DOHH2 (cell line): ENCODE results near the gene CADPS2.
"Not testable (repeated sequence)": the region's sequence is repeated elsewhere in the genome, so short reads cannot be mapped to it uniquely, and the experiment has no call there.

Experiments used
- H3F3A ChIP-seq: fragments of 200-600 bp; sonication (generic), shearing (Covaris generic); 2 replicates; pipeline ENCODE4 v1.6.0; 2016; ENCODE audit warnings: antibody characterized with exemption, mild to moderate bottlenecking; ENCODE audit not compliant: control insufficient read depth, insufficient read depth
- H3K27ac ChIP-seq: fragments of 200-600 bp; sonication (generic); 2 replicates; pipeline ENCODE4 v1.5.1; 2014; ENCODE audit warnings: low read depth, mild to moderate bottlenecking, low read length, moderate library complexity
- H3K27me3 ChIP-seq: fragments of 200-600 bp; sonication (generic); 2 replicates; pipeline ENCODE4 v1.6.1; 2014; ENCODE audit warnings: mild to moderate bottlenecking, low read length, mixed read lengths; ENCODE audit not compliant: control insufficient read depth
- H3K36me3 ChIP-seq: fragments of 200-600 bp; sonication (generic); 2 replicates; pipeline ENCODE4 v1.6.1; 2014; ENCODE audit warnings: mild to moderate bottlenecking, low read length, moderate library complexity, mixed read lengths; ENCODE audit not compliant: control insufficient read depth
- H3K4me1 ChIP-seq: fragments of 200-600 bp; sonication (generic); 2 replicates; pipeline ENCODE4 v1.6.1; 2014; ENCODE audit warnings: mild to moderate bottlenecking, low read length, mixed read lengths; ENCODE audit not compliant: control insufficient read depth
- H3K4me2 ChIP-seq: fragments of 200-600 bp; sonication (generic); 2 replicates; pipeline ENCODE4 v1.6.0; 2014; ENCODE audit warnings: mild to moderate bottlenecking, low read length, moderate library complexity
- H3K4me3 ChIP-seq: fragments of 200-600 bp; sonication (generic); 2 replicates; pipeline ENCODE4 v1.5.1; 2014; ENCODE audit warnings: mild to moderate bottlenecking, low read length, mixed read lengths
- H3K79me2 ChIP-seq: fragments of 200-600 bp; sonication (generic); 2 replicates; pipeline ENCODE4 v1.6.1; 2014; ENCODE audit warnings: mild to moderate bottlenecking, low read length, mixed read lengths; ENCODE audit not compliant: control insufficient read depth
- H3K9me2 ChIP-seq: fragments of 200-600 bp; sonication (generic); replicated peaks from 2 replicates; pipeline ENCODE4 v1.6.1; 2014; ENCODE audit warnings: mild to moderate bottlenecking, low read length, mixed read lengths; ENCODE audit not compliant: control insufficient read depth
- H3K9me3 ChIP-seq: fragments of 200-600 bp; sonication (generic); 2 replicates; pipeline ENCODE4 v1.6.1; 2014; ENCODE audit warnings: antibody characterized with exemption, low read length, mixed read lengths; ENCODE audit not compliant: control insufficient read depth, insufficient read depth
- H4K20me1 ChIP-seq: fragments of 200-600 bp; sonication (generic); 2 replicates; pipeline ENCODE4 v1.6.0; 2014; ENCODE audit warnings: low read depth, mild to moderate bottlenecking, antibody characterized with exemption, low read length, moderate library complexity; ENCODE audit not compliant: control insufficient read depth, insufficient read depth
- EZH2phosphoT487 ChIP-seq: fragments of 200-600 bp; sonication (generic); IDR thresholded peaks from 2 replicates; pipeline ENCODE4 v1.6.1; 2017; ENCODE audit warnings: borderline replicate concordance, mild to moderate bottlenecking, antibody characterized with exemption, low read length, moderate library complexity, mixed read lengths
- TF ChIP-seq, protein P1 (sequence below): fragments of 200-600 bp; sonication (generic); IDR thresholded peaks from one replicate; pipeline ENCODE4 v1.5.1; 2014; ENCODE audit warnings: antibody characterized with exemption, mild to moderate bottlenecking, low read depth, low read length; ENCODE audit not compliant: poor library complexity, severe bottlenecking

Gene CADPS2

GRCh38 chr7:122291189-122291588 lies 595.1 kb downstream of the CADPS2 start:
- Histone ChIP-seq H3K4me2 (no peak overlapping the region), H3K36me3 (no peaks in the 10 kb centered on the region), H3K4me1 (no peaks in the 10 kb centered on the region), H3K9me2 (no peaks in the 10 kb centered on the region), H3K27me3 (no peaks in the 10 kb centered on the region), H3K4me3 (no peak overlapping the region), H3F3A (no peaks in the 10 kb centered on the region), H4K20me1 (no peaks in the 10 kb centered on the region), H3K79me2 (no peaks in the 10 kb centered on the region), H3K9me3 (no peaks in the 10 kb centered on the region), H3K27ac (no peak overlapping the region)
- no peak for TF ChIP-seq EZH2phosphoT487
- TF ChIP-seq, protein P1, sequence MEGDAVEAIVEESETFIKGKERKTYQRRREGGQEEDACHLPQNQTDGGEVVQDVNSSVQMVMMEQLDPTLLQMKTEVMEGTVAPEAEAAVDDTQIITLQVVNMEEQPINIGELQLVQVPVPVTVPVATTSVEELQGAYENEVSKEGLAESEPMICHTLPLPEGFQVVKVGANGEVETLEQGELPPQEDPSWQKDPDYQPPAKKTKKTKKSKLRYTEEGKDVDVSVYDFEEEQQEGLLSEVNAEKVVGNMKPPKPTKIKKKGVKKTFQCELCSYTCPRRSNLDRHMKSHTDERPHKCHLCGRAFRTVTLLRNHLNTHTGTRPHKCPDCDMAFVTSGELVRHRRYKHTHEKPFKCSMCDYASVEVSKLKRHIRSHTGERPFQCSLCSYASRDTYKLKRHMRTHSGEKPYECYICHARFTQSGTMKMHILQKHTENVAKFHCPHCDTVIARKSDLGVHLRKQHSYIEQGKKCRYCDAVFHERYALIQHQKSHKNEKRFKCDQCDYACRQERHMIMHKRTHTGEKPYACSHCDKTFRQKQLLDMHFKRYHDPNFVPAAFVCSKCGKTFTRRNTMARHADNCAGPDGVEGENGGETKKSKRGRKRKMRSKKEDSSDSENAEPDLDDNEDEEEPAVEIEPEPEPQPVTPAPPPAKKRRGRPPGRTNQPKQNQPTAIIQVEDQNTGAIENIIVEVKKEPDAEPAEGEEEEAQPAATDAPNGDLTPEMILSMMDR, result no peak

- Histone ChIP-seq H3K27me3 (no peaks in the 10 kb centered on the region), H3K27ac (no peak overlapping the region), H3K4me2 (no peak overlapping the region), H3K9me3 (no peaks in the 10 kb centered on the region), H3K36me3 (no peaks in the 10 kb centered on the region), H4K20me1 (no peaks in the 10 kb centered on the region), H3F3A (no peaks in the 10 kb centered on the region), H3K9me2 (no peaks in the 10 kb centered on the region), H3K4me3 (no peak overlapping the region), H3K79me2 (no peaks in the 10 kb centered on the region), H3K4me1 (no peaks in the 10 kb centered on the region)
- TF ChIP-seq EZH2phosphoT487, result no peak
- TF ChIP-seq, protein P1, result no peak
Measured at GRCh38 chr7:122290476-122290875, 595.8 kb downstream of the CADPS2 start.

DNA sequence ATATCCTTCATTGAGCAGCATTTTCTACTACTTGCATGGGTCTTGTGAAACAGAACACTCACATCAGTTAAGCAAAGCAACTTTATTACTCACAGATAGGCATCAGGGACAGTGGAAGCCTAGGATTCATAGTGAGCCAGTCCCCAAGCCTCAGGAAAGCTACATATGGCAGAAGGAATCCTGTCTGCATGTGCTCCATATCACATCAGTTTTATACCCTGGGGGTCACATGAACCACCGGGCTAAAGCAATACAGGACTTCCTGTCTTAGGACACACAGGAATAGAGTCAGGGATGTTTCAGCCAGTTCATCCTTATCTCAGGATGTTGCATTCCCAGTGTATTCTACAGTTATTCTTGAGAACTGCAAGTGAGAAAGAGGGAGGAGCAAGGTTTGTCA lies 596.8 kb downstream of the CADPS2 start:
- Histone ChIP-seq H3K9me3 (no peaks in the 10 kb centered on the region), H4K20me1 (no peaks in the 10 kb centered on the region), H3K9me2 (no peaks in the 10 kb centered on the region), H3F3A (no peaks in the 10 kb centered on the region), H3K4me2 (no peak overlapping the region), H3K79me2 (no peaks in the 10 kb centered on the region), H3K4me1 (no peaks in the 10 kb centered on the region), H3K4me3 (no peak overlapping the region), H3K36me3 (no peaks in the 10 kb centered on the region), H3K27me3 (no peaks in the 10 kb centered on the region), H3K27ac (no peak overlapping the region)
- no peak for TF ChIP-seq EZH2phosphoT487

- H3K79me2 ChIP-seq, H3K27ac ChIP-seq, H3F3A ChIP-seq, H3K4me1 ChIP-seq, H3K9me2 ChIP-seq, H3K4me3 ChIP-seq, H4K20me1 ChIP-seq, H3K4me2 ChIP-seq, H3K9me3 ChIP-seq, H3K27me3 ChIP-seq, H3K36me3 ChIP-seq: not testable (repeated sequence)
Measured at GRCh38 chr7:122284608-122285007, 601.7 kb downstream of the CADPS2 start.
